H1 (cell line): ENCODE data around the gene MCAT. TPM values are rescaled to one million over a fixed set of nuclear protein-coding genes. Genes with fewer than 3 reads are reported as not detected.
A peak's percentile ranks its signal among the peaks of the same experiment; 100 is the strongest.

ENCODE experiments used
- CTCF ChIA-PET: fragments of 300-600 bp; sonication (Branson Sonifier 250); formaldehyde crosslinking; loops from one replicate; lab custom pipeline; 2021; ENCODE audit not compliant: partially characterized antibody; lab: Charles Lee
- POLR2A ChIA-PET: fragments of 300-600 bp; sonication (Branson Sonifier 250); formaldehyde crosslinking; loops from one replicate; lab custom pipeline; 2021; ENCODE audit warnings: inconsistent platforms; ENCODE audit not compliant: partially characterized antibody; lab: Charles Lee
- DNase-seq, 2 experiments: peaks; one replicate each; pipeline versions ENCODE4 v3.0.0 to v3.0.0-alpha.2; 2010 to 2022; ENCODE audit warnings: low spot score in 2 of 2, low read depth in 1 of 2, mixed read lengths in 1 of 2
- FAIRE-seq: peaks from 2 replicates; lab custom pipeline; 2011; peaks lifted over from hg19 to GRCh38; lab: Jason Lieb, UNC
- H2AFZ ChIP-seq: 2 replicates; pipeline ENCODE4 v1.8.1; 2012; ENCODE audit warnings: low read length, inconsistent platforms
- H2AK5ac ChIP-seq: 2 replicates; pipeline ENCODE4 v1.6.1; 2013; ENCODE audit warnings: low read depth, low read length
- H2BK120ac ChIP-seq: replicated peaks from 2 replicates; pipeline ENCODE3; 2013; ENCODE audit warnings: low read depth, low read length, inconsistent platforms
- H2BK12ac ChIP-seq: 2 replicates; pipeline ENCODE4 v1.6.1; 2013; ENCODE audit warnings: low read depth, low read length
- H2BK15ac ChIP-seq: 2 replicates; pipeline ENCODE4 v1.6.1; 2013; ENCODE audit warnings: low read length
- H2BK20ac ChIP-seq: 2 replicates; pipeline ENCODE4 v1.6.1; 2013; ENCODE audit warnings: low read length
- H2BK5ac ChIP-seq: 2 replicates; pipeline ENCODE4 v1.6.1; 2013; ENCODE audit warnings: low read depth, low read length
- H3K14ac ChIP-seq: 2 replicates; pipeline ENCODE4 v1.6.1; 2013; ENCODE audit warnings: inconsistent platforms; ENCODE audit not compliant: insufficient read length
- H3K18ac ChIP-seq: 2 replicates; pipeline ENCODE4 v1.6.1; 2013; ENCODE audit warnings: low read length; ENCODE audit errors: extremely low read depth
- H3K23ac ChIP-seq: 2 replicates; pipeline ENCODE4 v1.6.1; 2013; ENCODE audit warnings: inconsistent platforms; ENCODE audit not compliant: insufficient read length
- H3K23me2 ChIP-seq: 2 replicates; pipeline ENCODE4 v1.6.1; 2013; ENCODE audit warnings: low read depth, low read length
- H3K27ac ChIP-seq: 2 replicates; pipeline ENCODE4 v1.6.1; 2011; ENCODE audit warnings: low read depth, low read length, inconsistent platforms
- H3K27me3 ChIP-seq, 4 experiments: replicated peaks in 1 of 4; 1 replicate in 1 of 4; 2 replicates in 3 of 4; pipeline versions ENCODE4 v1.6.1 to v1.8.1; 2011 to 2013; ENCODE audit warnings: low read length in 3 of 4, mild to moderate bottlenecking in 3 of 4, inconsistent platforms in 2 of 4, mixed read lengths in 2 of 4, moderate library complexity in 1 of 4; ENCODE audit not compliant: control insufficient read depth in 3 of 4, insufficient read depth in 3 of 4; ENCODE audit errors: extremely low read depth in 1 of 4
- H3K36me3 ChIP-seq, 4 experiments: 2 replicates each; pipeline versions ENCODE4 v1.6.1 to v1.8.1; 2011 to 2013; ENCODE audit warnings: mild to moderate bottlenecking in 4 of 4, low read length in 3 of 4, moderate library complexity in 2 of 4, control low read depth in 1 of 4, inconsistent platforms in 1 of 4; ENCODE audit not compliant: insufficient read depth in 4 of 4, control insufficient read depth in 2 of 4
- H3K4ac ChIP-seq: replicated peaks from 2 replicates; pipeline ENCODE3; 2013; ENCODE audit warnings: low read length, low read depth, mixed read lengths, inconsistent platforms; ENCODE audit not compliant: insufficient read length
- H3K4me1 ChIP-seq, 4 experiments: replicated peaks in 1 of 4; 1 replicate in 1 of 4; 2 replicates in 3 of 4; pipeline versions ENCODE4 v1.6.1 to v1.8.1; 2011 to 2013; ENCODE audit warnings: low read length in 3 of 4, inconsistent platforms in 2 of 4, mixed read lengths in 1 of 4; ENCODE audit not compliant: insufficient read depth in 4 of 4, control insufficient read depth in 3 of 4
- H3K4me2 ChIP-seq, 2 experiments: 2 replicates each; pipeline versions ENCODE4 v1.6.1 to v1.8.1; 2011 to 2013; ENCODE audit warnings: low read depth in 2 of 2, low read length in 2 of 2, control low read depth in 1 of 2, inconsistent platforms in 1 of 2, mild to moderate bottlenecking in 1 of 2; ENCODE audit not compliant: insufficient read depth in 1 of 2
- H3K4me3 ChIP-seq, 4 experiments: fragments of 200-600, 300-600 bp in 1 of 4; sonication (generic), shearing (Covaris generic), sonication (Bioruptor Twin) in 1 of 4; 2 replicates each; pipeline versions ENCODE4 v1.5.1 to v1.8.1; 2011 to 2016; ENCODE audit warnings: low read length in 4 of 4, low read depth in 3 of 4, control low read depth in 2 of 4, inconsistent platforms in 2 of 4, mild to moderate bottlenecking in 2 of 4, mixed read lengths in 1 of 4, moderate library complexity in 1 of 4; ENCODE audit not compliant: insufficient read depth in 2 of 4; ENCODE audit errors: extremely low read depth in 1 of 4
- H3K56ac ChIP-seq: replicated peaks from 2 replicates; pipeline ENCODE3; 2013; ENCODE audit warnings: low read depth, mild to moderate bottlenecking, mixed read lengths, low read length, inconsistent platforms; ENCODE audit not compliant: insufficient read length
- H3K79me1 ChIP-seq: 2 replicates; pipeline ENCODE4 v1.6.1; 2013; ENCODE audit warnings: low read depth, low read length, control low read depth
- H3K79me2 ChIP-seq, 2 experiments: 2 replicates each; pipeline versions ENCODE4 v1.6.1 to v1.8.1; 2012 to 2013; ENCODE audit warnings: low read length in 2 of 2, mild to moderate bottlenecking in 2 of 2, inconsistent platforms in 1 of 2; ENCODE audit not compliant: insufficient read depth in 2 of 2, control insufficient read depth in 1 of 2
- H3K9ac ChIP-seq, 4 experiments: replicated peaks in 1 of 4; 1 replicate in 1 of 4; 2 replicates in 3 of 4; pipeline versions ENCODE4 v1.6.1 to v1.8.1; 2011 to 2013; ENCODE audit warnings: low read depth in 3 of 4, low read length in 3 of 4, control low read depth in 2 of 4, mild to moderate bottlenecking in 2 of 4, moderate library complexity in 2 of 4, inconsistent platforms in 1 of 4; ENCODE audit errors: extremely low read depth in 1 of 4
- H3K9me3 ChIP-seq, 2 experiments: 2 replicates each; pipeline versions ENCODE4 v1.6.1 to v1.8.1; 2012 to 2013; ENCODE audit warnings: mild to moderate bottlenecking in 2 of 2, moderate library complexity in 2 of 2, control low read depth in 1 of 2, inconsistent platforms in 1 of 2, low read depth in 1 of 2, low read length in 1 of 2, mixed read lengths in 1 of 2; ENCODE audit not compliant: insufficient read depth in 2 of 2
- H4K20me1 ChIP-seq, 2 experiments: replicated peaks in 1 of 2; 2 replicates each; pipeline versions ENCODE3 to v1.8.1; 2011 to 2013; ENCODE audit warnings: inconsistent platforms in 2 of 2, low read length in 2 of 2, mild to moderate bottlenecking in 1 of 2; ENCODE audit not compliant: insufficient read depth in 2 of 2, control insufficient read depth in 1 of 2
- H4K5ac ChIP-seq: 2 replicates; pipeline ENCODE4 v1.6.1; 2013; ENCODE audit warnings: low read length, low read depth, mixed read lengths, inconsistent platforms; ENCODE audit not compliant: insufficient read length
- H4K8ac ChIP-seq: 2 replicates; pipeline ENCODE4 v1.8.0; 2013; ENCODE audit warnings: mild to moderate bottlenecking, moderate library complexity, low read length, inconsistent platforms; ENCODE audit not compliant: insufficient read depth; ENCODE audit errors: extremely low read depth
- H4K91ac ChIP-seq: replicated peaks from 2 replicates; pipeline ENCODE3; 2013; ENCODE audit warnings: low read length, mixed read lengths, inconsistent platforms; ENCODE audit not compliant: insufficient read length
- ATF3 ChIP-seq: IDR thresholded peaks from 2 replicates; pipeline ENCODE4 v1.6.1; 2011; ENCODE audit warnings: low read depth, mild to moderate bottlenecking, low read length; ENCODE audit not compliant: insufficient read depth
- CEBPB ChIP-seq: IDR thresholded peaks from 2 replicates; pipeline ENCODE4 v1.6.1; 2012; ENCODE audit warnings: low read depth, low read length
- CTBP2 ChIP-seq: IDR thresholded peaks from 2 replicates; pipeline ENCODE4 v1.7.0; 2011; ENCODE audit warnings: borderline replicate concordance, mild to moderate bottlenecking, moderate library complexity, mixed read lengths, low read length; ENCODE audit not compliant: insufficient read depth, insufficient read length
- KDM4A ChIP-seq: IDR thresholded peaks from one replicate; pipeline ENCODE4 v1.7.1; 2012; ENCODE audit warnings: low read depth, mild to moderate bottlenecking, moderate library complexity, low read length, inconsistent platforms; ENCODE audit not compliant: severe bottlenecking
- MAX ChIP-seq: IDR thresholded peaks from 2 replicates; pipeline ENCODE4 v1.6.1; 2012; ENCODE audit warnings: inconsistent platforms
- NRF1 ChIP-seq: IDR thresholded peaks from 2 replicates; pipeline ENCODE4 v1.6.1; 2011; ENCODE audit warnings: mild to moderate bottlenecking, low read depth, low read length, improper control_type of control experiment
- RNF2 ChIP-seq: fragments of 200-900, 300-1000 bp; sonication (generic); IDR thresholded peaks from 2 replicates; pipeline ENCODE4 v1.7.1; 2016; ENCODE audit warnings: borderline replicate concordance, low read depth, mild to moderate bottlenecking, antibody characterized with exemption, low read length; ENCODE audit not compliant: poor library complexity, severe bottlenecking; ENCODE audit errors: missing control alignments
- SRF ChIP-seq: IDR thresholded peaks from 2 replicates; pipeline ENCODE4 v1.6.1; 2011; ENCODE audit warnings: mild to moderate bottlenecking, low read depth, low read length, moderate library complexity
- TBP ChIP-seq: IDR thresholded peaks from 2 replicates; pipeline ENCODE4 v1.6.1; 2011; ENCODE audit warnings: low read depth, low read length, improper control_type of control experiment
- ZNF274 ChIP-seq: IDR thresholded peaks from 2 replicates; pipeline ENCODE4 v1.7.0; 2012; ENCODE audit warnings: low read length, borderline replicate concordance; ENCODE audit errors: extremely low read depth
- WGBS, 2 experiments: shearing (Covaris generic) in 1 of 2; methylation state at CpG; one replicate each; pipeline versions ENCODE4 v1.1.6 to v1.1.7; 2013 to 2015; ENCODE audit warnings: low lambda C conversion rate in 2 of 2, mixed read lengths in 2 of 2, inconsistent platforms in 1 of 2, low coverage in 1 of 2, missing lambda C conversion rate in 1 of 2; ENCODE audit not compliant: insufficient replicate concordance in 2 of 2, insufficient coverage in 1 of 2, insufficient read length in 1 of 2; ENCODE audit errors: extremely low coverage in 1 of 2, missing lambda C conversion rate in 1 of 2; 5-methylcytosine and 5-hydroxymethylcytosine counted together
- polyA plus RNA-seq, 7 experiments: library from polyadenylated mRNA; depleted of rRNA in 3 of 7; stranded (reverse) in 5 of 7; unstranded in 2 of 7; fragments of >200 nt in 5 of 7; fragments of 200-250 nt in 2 of 7; gene quantifications; 1 replicate in 5 of 7; 2 replicates in 1 of 7; 4 replicates in 1 of 7; pipeline versions ENCODE4 v1.2.1 to v1.2.3, GENCODE V29; 2011 to 2013; ENCODE audit warnings: missing spikeins in 2 of 7, mixed read lengths in 2 of 7
- total RNA-seq: library from RNA; stranded (reverse); fragmentation: NEBNext Ultra II Directional; extraction: Animal tissue kit (Norgen Biotek cat#: 25700); gene quantifications from 2 replicates; pipeline ENCODE4 v1.2.1, GENCODE V29; 2021

Gene MCAT
- total and polyA plus RNA-seq, 2 of the 8 experiments (the other 6 are each of a cell fraction or from before 2014, with no cell fraction given) = 15.8 to 17.4 TPM

- H4K8ac ChIP-seq = 0 out of 2 replicates have a peak overlapping the region, but pooled peaks have one; percentile 46
- WGBS, 2 experiments = 85% methylated on average over 23 of the region's 23 CpGs; no CpG with 5 or more reads in 1 of the 2 experiments
- FAIRE-seq (no peak), DNase-seq (no peak)
- peaks cover 31 to 55% (median 50%) of the 10 kb centered on the region in 4 experiments for H3K36me3 ChIP-seq
- H3K18ac ChIP-seq = no peak overlapping the region
- H2BK120ac ChIP-seq = no peak overlapping the region
- no peak overlapping the region for H2BK5ac ChIP-seq
- no peak overlapping the region for H3K4ac ChIP-seq
- H3K27me3 ChIP-seq = no peaks in the 10 kb centered on the region
- H2BK12ac ChIP-seq = no peak overlapping the region
- H2AK5ac ChIP-seq = no peak overlapping the region
- no peak overlapping the region for H2BK20ac ChIP-seq
- no peak overlapping the region for H2AFZ ChIP-seq
- H3K4me3 ChIP-seq = no peak overlapping the region
- no peaks in the 10 kb centered on the region for H3K79me1 ChIP-seq
- no peak overlapping the region for H3K56ac ChIP-seq
- no peak overlapping the region for H3K14ac ChIP-seq
- no peak overlapping the region for H2BK15ac ChIP-seq
- peaks cover 7% of the 10 kb centered on the region in 2 experiments for H4K20me1 ChIP-seq
- no peak overlapping the region for H3K27ac ChIP-seq
- H3K9ac ChIP-seq = no peak overlapping the region
- no peak overlapping the region for H4K5ac ChIP-seq
- no peaks in the 10 kb centered on the region for H3K79me2 ChIP-seq
- no peak overlapping the region for H4K91ac ChIP-seq
- no peak overlapping the region for H3K4me2 ChIP-seq
- no peaks in the 10 kb centered on the region for H3K23me2 ChIP-seq
- no peaks in the 10 kb centered on the region for H3K9me3 ChIP-seq
- no peaks in the 10 kb centered on the region for H3K4me1 ChIP-seq
- CTCF ChIA-PET = interaction anchor here (0.8 to 1.4 kb wide), 5 partner anchors 10 to 62 kb away, joined by 3 to 7 read pairs (median 3); no protein-coding TSS in a partner anchor
- no peak overlapping the region for H3K23ac ChIP-seq
- POLR2A ChIA-PET = interaction anchor here (1.5 to 2.6 kb wide), 6 partner anchors 10 to 32 kb away, joined by 3 to 12 read pairs (median 7); no protein-coding TSS in a partner anchor
- TF ChIP-seq SRF = no peak
- no peak for TF ChIP-seq RNF2
- no peak for TF ChIP-seq TBP
- TF ChIP-seq CEBPB = no peak
- no peak for TF ChIP-seq CTBP2
- no peak for TF ChIP-seq ZNF274
- TF ChIP-seq KDM4A = no peak
- TF ChIP-seq NRF1 = no peak
- no peak for TF ChIP-seq MAX
- TF ChIP-seq ATF3 = no peak
These were observed 26.3 kb upstream of the MCAT start for GRCh38 chr22:43169310-43170130.
